ENCODE results near the gene GRID2.

GRID2 gene

GRCh38 chr4:92477298-92477697, 173.5 kb downstream of the GRID2 start:
- no peak overlapping the region for H3K27ac ChIP-seq
- TF ChIP-seq CTCF (IDR thresholded peaks at IDR 0.05) (no peak), ZFX (IDR thresholded peaks at IDR 0.05; ENCODE audit: borderline replicate concordance) (no peak)

GRCh38 chr4:92483341-92483740, 179.6 kb downstream of the GRID2 start:
- TF ChIP-seq CTCF (IDR thresholded peaks at IDR 0.05) (no peak), ZFX (IDR thresholded peaks at IDR 0.05; ENCODE audit: borderline replicate concordance) (no peak)
- H3K27ac ChIP-seq: peak overlapping the region; percentile 89

- no peak overlapping the region for H3K27ac ChIP-seq
- no peak for TF ChIP-seq CTCF (IDR thresholded peaks at IDR 0.05)
- TF ChIP-seq ZFX (IDR thresholded peaks at IDR 0.05; ENCODE audit: borderline replicate concordance): no peak
These were observed 184.7 kb downstream of the GRID2 start for GRCh38 chr4:92488496-92488895.

- no peak overlapping the region for H3K27ac ChIP-seq
- no peak for TF ChIP-seq CTCF (IDR thresholded peaks at IDR 0.05)
- no peak for TF ChIP-seq ZFX (IDR thresholded peaks at IDR 0.05; ENCODE audit: borderline replicate concordance)
These were observed 193.4 kb downstream of the GRID2 start for GRCh38 chr4:92497141-92497540.

GRCh38 chr4:92501456-92501855, 197.7 kb downstream of the GRID2 start:
- no peak overlapping the region for H3K27ac ChIP-seq
- no peak for TF ChIP-seq CTCF (IDR thresholded peaks at IDR 0.05)
- TF ChIP-seq ZFX (IDR thresholded peaks at IDR 0.05; ENCODE audit: borderline replicate concordance): no peak

- no peak for TF ChIP-seq ZFX (IDR thresholded peaks at IDR 0.05; ENCODE audit: borderline replicate concordance)
- no peak for TF ChIP-seq CTCF (IDR thresholded peaks at IDR 0.05)
- H3K27ac ChIP-seq: no peak overlapping the region
These were observed 203.2 kb downstream of the GRID2 start for GRCh38 chr4:92506933-92507332.

- no peak for TF ChIP-seq ZFX (IDR thresholded peaks at IDR 0.05; ENCODE audit: borderline replicate concordance)
- no peak for TF ChIP-seq CTCF (IDR thresholded peaks at IDR 0.05)
- no peak overlapping the region for H3K27ac ChIP-seq
These were observed 210.9 kb downstream of the GRID2 start for GRCh38 chr4:92514627-92515026.
